Endometrium (tissue), 2 donors: ENCODE data around the gene GSK3B.
A peak's percentile ranks its signal among the peaks of the same experiment; 100 is the strongest.

Experiments used
- FAIRE-seq: peaks from 2 replicates; lab custom pipeline; 2012; peaks lifted over from hg19 to GRCh38; lab: Jason Lieb, UNC
- donor health status: control.
- donor health status: control.

Gene GSK3B

DNA sequence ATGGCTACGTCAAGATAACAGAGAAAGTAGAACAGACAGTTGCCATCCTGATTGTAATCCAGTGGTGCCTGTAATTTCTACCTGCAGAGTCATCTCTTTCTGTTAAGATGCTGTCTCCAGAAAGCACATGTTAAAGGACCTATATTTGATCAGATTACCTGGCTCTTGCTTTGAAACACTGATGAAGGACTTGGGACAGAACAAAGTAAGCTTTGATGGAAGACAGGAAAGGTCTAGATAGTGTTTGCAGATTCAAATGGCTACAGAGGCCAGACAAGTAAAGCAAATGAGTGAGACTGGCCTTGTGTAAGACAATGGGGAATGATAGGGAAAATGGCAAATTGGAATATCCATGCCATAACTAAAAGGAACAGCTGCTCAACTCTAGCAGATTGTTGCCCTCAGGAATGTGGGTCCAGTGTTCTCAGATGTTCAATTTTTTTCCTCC lies 1.8 kb upstream of the GSK3B start:
- no peak for FAIRE-seq

DNA sequence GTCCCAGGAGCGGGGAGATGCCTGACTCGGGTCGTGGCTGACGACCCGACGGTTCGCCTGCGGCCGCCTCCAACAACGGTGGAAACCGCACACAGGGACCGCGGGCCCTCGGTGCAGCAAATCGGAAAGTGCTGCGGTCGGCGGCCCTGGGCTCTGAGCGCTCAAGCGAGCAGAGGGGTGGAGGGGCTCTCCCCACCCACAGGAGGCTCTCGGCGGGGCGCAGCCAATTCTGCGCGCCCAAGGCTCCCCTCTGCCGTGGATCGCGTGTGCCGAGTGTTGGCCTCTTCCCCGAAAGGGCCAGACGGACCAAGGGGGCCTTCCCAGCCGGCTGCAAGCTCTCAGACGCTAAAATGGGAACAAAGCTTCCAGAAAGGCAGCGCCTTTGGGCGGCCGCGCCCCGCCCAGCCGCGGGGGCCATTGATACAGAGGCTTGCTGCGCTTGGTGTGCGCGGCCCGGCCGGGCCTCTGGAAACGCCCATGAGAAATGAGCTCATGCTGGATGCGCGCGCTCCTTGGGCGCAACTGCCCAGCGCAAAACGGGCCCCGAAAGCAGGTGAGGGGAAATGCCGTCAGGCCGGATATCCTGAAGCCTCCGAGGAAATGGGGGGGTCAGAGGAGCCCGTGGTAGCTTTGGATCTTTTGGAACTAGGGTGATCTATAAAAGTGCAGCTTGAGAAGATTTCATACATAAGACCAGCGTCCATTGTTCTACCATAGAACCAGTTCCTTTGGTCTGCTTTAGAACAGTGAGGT lies 1.2 kb upstream of the GSK3B start:
- peak; percentile 54 for FAIRE-seq

GRCh38 chr3:120094776-120095225 lies 554 bp upstream of the GSK3B start:
- FAIRE-seq: no peak

DNA sequence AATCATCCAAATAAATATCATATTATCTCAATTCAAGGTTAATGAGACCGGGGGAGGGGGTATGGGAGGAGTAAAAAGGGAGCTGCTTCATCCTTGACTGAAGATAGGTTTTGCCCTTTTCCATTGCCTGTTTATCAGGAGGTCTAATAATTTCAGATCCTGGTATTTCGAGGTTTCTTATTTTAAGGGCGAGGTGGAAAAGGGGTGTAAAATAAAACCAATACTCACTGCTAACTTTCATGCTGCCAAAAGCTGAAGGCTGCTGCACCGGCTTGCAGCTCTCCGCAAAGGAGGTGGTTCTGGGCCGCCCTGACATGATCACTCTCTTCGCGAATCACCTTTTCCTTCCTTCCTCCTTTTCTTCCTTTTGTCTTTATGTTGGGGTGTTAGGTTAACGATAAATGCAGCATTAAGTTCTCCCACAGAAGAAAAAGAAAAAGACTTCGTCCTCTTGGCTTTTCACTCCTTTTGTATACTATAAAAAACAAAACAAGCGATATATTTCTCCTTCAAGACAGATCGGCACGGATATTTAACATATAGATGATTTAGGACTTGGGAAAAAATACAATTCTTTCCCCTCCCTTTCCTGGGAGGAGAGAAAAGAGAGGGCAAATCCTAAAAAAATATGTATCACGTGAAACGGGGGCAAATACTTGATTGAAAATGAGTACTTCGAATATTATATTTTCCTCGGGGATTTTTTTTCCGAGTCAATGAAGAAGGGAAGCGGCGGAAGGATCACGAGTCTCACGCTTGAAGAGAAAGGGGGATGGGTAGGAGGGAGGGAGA lies 932 bp downstream of the GSK3B start:
- no peak for FAIRE-seq

- FAIRE-seq: no peak
Measured at GRCh38 chr3:120092474-120092873, 1.8 kb downstream of the GSK3B start.

DNA sequence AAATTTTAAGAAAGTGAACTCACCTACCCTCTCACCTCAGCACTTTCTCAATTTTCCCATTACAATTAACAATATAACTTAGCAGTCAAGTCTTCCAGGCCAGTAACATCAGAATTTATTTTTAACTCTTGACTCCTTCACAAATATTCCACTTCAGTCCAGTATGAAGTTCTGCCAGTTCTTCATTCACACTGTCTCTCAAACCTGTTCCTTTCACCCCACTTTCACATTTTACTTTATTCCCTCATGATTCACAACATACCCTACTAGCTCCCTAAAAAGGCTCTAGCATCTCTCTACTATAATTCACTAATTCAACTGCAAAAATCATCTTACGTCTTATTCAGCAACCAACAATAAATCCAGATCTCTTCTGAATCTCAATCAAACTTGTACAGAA lies 3.8 kb downstream of the GSK3B start:
- FAIRE-seq: no peak

DNA sequence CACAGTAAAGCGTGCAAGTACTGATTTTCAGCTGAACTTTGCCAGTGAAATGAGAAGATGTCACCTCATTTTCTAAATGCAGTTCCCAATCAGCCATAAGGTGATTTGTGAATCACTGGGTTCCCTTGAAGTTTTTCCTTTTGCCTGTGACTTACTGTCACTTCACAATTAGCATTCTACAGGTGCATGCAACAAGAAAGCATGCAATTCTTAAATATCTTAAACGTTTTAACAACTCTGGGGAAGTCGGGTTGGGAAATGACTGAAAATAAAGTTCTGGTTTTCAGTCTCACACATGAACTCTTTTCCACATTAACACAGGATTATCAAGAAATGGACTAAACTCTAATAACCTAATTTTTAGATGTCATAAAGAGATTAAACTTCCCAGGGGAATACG lies 5.2 kb downstream of the GSK3B start:
- no peak for FAIRE-seq

GRCh38 chr3:120088622-120089021 lies 5.6 kb downstream of the GSK3B start:
- no peak for FAIRE-seq

- FAIRE-seq: no peak
Measured at GRCh38 chr3:120081719-120082118, 12.5 kb downstream of the GSK3B start.

DNA sequence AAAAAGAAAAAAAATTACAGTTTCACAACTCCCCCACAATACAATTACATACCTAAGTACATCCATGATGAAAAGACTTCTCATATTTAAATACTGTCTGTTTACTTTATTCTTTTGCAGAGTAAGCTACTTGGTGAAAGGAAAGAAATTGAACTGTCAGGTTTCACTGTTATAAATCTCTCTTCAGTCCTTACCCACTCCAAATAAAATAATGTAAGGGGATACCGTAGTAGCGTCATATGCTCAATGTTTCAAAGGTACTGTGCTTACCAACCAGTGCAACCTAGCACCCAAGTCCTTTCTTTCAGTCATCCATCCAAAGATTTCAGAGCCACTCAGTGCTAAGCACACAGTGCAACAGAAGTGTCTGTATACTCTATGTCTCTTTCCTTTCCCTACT lies 13.4 kb downstream of the GSK3B start:
- FAIRE-seq: no peak

DNA sequence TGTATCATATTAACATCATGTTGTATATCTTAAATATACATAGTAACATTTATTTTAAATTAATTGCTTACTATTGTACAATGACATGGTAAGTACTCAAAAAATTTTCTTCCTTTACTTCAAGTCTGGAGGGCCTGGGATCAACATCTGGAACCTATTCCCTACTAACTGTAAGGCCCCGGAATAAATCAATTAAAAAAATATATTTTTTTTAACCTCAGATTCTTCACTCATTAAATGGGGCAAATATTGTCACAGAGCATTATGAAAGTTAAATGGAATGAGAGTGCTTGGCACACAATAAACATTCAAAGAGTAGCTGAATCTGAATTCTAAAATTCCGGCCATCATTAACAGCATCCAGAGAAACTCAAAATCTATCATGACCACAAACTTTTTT lies 16.5 kb downstream of the GSK3B start:
- FAIRE-seq: no peak

GRCh38 chr3:120072867-120073525 lies 21.3 kb downstream of the GSK3B start:
- no peak for FAIRE-seq

GRCh38 chr3:120071259-120071658 lies 23.0 kb downstream of the GSK3B start:
- FAIRE-seq: no peak

DNA sequence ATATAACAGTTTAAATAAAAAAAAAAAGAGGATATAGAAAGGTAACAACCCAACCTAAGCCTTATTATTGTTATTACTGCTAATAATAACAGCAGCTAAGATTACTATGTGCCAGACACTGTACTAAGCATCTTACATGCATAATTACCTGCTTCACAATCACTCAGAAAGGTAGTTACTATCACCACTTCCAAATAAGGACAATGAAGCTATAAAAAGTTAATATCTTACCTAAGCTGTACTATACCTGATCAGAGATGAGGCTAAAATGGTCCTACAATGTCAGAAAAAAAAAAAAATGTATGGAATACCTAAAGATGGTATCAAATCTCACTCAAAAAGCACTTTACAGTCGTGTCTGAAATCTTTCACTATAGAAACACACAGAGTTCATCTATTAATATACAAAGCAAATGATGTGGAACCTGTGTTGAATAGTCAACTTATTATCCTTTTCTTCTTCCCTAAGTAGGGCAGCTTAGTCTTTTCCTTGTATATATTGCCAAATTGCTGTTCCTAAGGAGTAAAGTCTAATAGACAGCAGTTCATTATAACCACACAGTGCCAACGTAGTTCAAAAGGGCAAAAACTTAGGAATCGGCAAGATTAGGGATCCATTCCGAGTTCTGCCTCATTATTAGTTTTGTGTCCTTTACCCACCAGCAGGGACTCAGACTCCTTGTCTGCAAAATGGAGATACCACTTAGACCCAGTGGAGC lies 23.8 kb downstream of the GSK3B start:
- FAIRE-seq: no peak

GRCh38 chr3:120067083-120067482 lies 27.2 kb downstream of the GSK3B start:
- FAIRE-seq: no peak

GRCh38 chr3:120066634-120067033 lies 27.6 kb downstream of the GSK3B start:
- no peak for FAIRE-seq

DNA sequence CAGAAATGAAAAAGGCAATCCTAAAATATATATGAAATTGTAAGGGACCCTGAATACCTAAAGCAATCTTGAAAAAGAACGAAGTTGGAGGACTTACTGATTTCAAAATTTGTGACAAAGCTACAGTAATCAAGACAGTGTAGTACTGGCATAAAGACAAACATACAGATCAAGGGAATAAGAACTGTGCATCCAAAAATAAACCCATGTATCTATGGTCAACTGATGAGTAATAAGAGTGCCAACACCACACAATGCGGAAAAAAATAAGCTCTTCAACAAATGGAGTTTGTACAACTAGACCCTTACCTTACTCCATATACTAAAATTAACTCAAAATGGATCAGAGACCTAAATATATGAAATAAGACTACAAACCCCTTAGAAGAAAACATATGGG lies 29.6 kb downstream of the GSK3B start:
- no peak for FAIRE-seq

GRCh38 chr3:120062474-120062873 lies 31.8 kb downstream of the GSK3B start:
- FAIRE-seq: no peak

GRCh38 chr3:120059081-120059864 lies 35.0 kb downstream of the GSK3B start:
- no peak for FAIRE-seq

- FAIRE-seq: no peak
Measured at GRCh38 chr3:120057626-120058025, 36.6 kb downstream of the GSK3B start.

- no peak for FAIRE-seq
Measured at GRCh38 chr3:120057029-120057428, 37.2 kb downstream of the GSK3B start.
